ENCODE results near the gene CRB1.

CRB1 gene

DNA sequence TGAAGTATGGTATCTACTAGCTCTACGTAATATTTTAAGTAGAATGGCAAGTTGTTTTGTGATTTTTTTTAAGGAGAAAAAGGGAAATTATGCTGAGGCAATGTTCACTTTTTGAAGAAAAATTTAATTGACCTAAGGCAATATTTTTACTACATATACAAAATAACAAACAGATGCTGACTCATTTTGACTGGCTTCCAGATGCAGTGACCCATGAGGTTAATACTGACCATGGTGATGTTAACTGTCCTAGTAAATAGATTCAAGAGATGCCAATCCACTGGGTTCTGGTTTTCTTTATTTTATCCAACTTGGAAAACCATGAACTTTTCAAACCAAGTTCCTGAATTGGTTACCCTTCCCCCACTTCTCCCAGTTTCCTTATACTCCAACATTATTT, 154.9 kb downstream of the CRB1 start:
- DNase-seq (ENCODE audit: low read depth): peak; percentile 69
- TF ChIP-seq, protein P1, sequence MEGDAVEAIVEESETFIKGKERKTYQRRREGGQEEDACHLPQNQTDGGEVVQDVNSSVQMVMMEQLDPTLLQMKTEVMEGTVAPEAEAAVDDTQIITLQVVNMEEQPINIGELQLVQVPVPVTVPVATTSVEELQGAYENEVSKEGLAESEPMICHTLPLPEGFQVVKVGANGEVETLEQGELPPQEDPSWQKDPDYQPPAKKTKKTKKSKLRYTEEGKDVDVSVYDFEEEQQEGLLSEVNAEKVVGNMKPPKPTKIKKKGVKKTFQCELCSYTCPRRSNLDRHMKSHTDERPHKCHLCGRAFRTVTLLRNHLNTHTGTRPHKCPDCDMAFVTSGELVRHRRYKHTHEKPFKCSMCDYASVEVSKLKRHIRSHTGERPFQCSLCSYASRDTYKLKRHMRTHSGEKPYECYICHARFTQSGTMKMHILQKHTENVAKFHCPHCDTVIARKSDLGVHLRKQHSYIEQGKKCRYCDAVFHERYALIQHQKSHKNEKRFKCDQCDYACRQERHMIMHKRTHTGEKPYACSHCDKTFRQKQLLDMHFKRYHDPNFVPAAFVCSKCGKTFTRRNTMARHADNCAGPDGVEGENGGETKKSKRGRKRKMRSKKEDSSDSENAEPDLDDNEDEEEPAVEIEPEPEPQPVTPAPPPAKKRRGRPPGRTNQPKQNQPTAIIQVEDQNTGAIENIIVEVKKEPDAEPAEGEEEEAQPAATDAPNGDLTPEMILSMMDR (conservative IDR thresholded peaks at IDR 0.05; ENCODE audit: control insufficient read depth, insufficient read depth, low read depth, low read length): no peak
- no peak overlapping the region for H3K4me3 ChIP-seq (ENCODE audit: control insufficient read depth, low read depth, low read length)

DNA sequence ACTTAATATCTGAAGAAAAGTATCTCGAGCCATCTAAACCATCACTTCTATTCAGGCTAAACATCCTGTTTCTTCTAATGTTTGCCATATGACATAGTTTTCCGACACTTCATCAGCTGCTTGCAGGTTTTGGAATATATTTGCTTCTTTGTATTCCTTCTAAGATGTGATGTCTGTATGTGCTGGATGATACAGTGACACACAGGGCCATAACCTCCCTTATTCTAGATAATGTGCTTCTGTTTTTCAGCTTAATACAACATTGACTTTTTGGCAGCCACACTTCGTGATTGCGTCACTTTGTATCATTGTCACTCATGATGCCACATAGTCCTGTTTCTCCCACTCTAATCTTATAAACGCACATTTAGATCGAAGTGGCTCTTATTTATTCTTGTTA, 156.3 kb downstream of the CRB1 start:
- DNase-seq (ENCODE audit: low read depth): no peak
- TF ChIP-seq, protein P1 (conservative IDR thresholded peaks at IDR 0.05; ENCODE audit: control insufficient read depth, insufficient read depth, low read depth, low read length): no peak

DNA sequence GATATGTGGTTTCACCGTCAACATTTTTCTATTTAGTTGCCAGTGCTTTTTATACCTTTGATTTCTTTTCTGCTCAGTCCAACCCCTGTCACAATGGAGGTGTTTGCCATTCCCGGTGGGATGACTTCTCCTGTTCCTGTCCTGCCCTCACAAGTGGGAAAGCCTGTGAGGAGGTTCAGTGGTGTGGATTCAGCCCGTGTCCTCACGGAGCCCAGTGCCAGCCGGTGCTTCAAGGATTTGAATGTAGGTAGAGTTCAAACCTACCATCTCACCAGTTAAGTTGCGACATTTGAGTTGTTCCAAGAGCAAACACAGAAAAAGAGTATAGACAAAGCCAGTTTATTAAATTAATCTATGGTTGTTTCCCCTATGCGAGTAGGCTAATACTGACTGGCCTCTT, 161.3 kb downstream of the CRB1 start:
- no peak for DNase-seq (ENCODE audit: low read depth)
- TF ChIP-seq, protein P1 (conservative IDR thresholded peaks at IDR 0.05; ENCODE audit: control insufficient read depth, insufficient read depth, low read depth, low read length): no peak
- no peak overlapping the region for H3K4me3 ChIP-seq (ENCODE audit: control insufficient read depth, low read depth, low read length)

More for the DNA sequence above, 156.3 kb downstream of the CRB1 start:
- no peak overlapping the region for H3K4me3 ChIP-seq (ENCODE audit: control insufficient read depth, low read depth, low read length)

GRCh38 chr1:197435224-197435623, 167.2 kb downstream of the CRB1 start:
- no peak for DNase-seq (ENCODE audit: low read depth)
- H3K4me3 ChIP-seq (ENCODE audit: control insufficient read depth, low read depth, low read length): no peak overlapping the region
- TF ChIP-seq, protein P1 (conservative IDR thresholded peaks at IDR 0.05; ENCODE audit: control insufficient read depth, insufficient read depth, low read depth, low read length): no peak

DNA sequence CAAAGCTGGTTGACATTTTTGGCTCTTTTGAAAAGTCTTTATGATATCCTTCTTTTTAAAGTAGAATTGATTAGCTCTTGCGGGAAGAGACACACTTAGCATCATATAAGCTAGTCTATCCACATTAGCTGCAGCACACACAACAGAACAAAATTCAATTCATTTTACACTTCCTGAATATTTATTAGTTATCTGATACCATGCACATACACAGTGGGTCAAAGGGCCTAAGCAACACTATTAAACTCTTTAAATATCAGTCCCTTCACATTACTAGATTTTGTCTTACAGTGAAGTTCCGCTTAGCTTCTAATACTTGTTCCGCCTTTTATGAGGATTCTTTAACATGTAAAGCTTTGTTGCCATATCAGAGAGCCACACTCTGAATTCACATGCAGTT, 169.5 kb downstream of the CRB1 start:
- H3K4me3 ChIP-seq (ENCODE audit: control insufficient read depth, low read depth, low read length): no peak overlapping the region
- no peak for DNase-seq (ENCODE audit: low read depth)
- TF ChIP-seq, protein P1 (conservative IDR thresholded peaks at IDR 0.05; ENCODE audit: control insufficient read depth, insufficient read depth, low read depth, low read length): no peak

GRCh38 chr1:197438010-197438790, 170.1 kb downstream of the CRB1 start:
- peak; percentile 19 for DNase-seq (ENCODE audit: low read depth)
- no peak overlapping the region for H3K4me3 ChIP-seq (ENCODE audit: control insufficient read depth, low read depth, low read length)
- TF ChIP-seq, protein P1 (conservative IDR thresholded peaks at IDR 0.05; ENCODE audit: control insufficient read depth, insufficient read depth, low read depth, low read length): no peak
